HepG2 (cell line): ENCODE results near the gene TSNAX. TPM values are rescaled to one million over a fixed set of nuclear protein-coding genes. Genes with fewer than 3 reads are reported as not detected.

Source experiments
- ATAC-seq: fragments of 200-7000 bp; cut with Tn5 transposase; 3 replicates; pipeline ENCODE4 v1.9.1; 2020; ENCODE audit warnings: mild to moderate bottlenecking, moderate library complexity
- BruUV-seq: library from RNA; stranded (reverse); fragments of 400-500 nt; replicated peaks from 2 replicates; lab custom pipeline; 2021; lab: Mats Ljungman, UMichigan
- CTCF ChIA-PET: fragments of 300-600 bp; formaldehyde crosslinking; extraction: SDS; loops from one replicate; lab custom pipeline; 2021; ENCODE audit warnings: low total read pairs, inconsistent platforms, low intra/inter-chr PET ratio; lab: Yijun Ruan, JAX
- POLR2A ChIA-PET: fragments of 350-600 bp; sonication (Branson Sonifier 250); formaldehyde crosslinking; loops from one replicate; lab custom pipeline; 2020; ENCODE audit warnings: antibody characterized with exemption, inconsistent platforms; lab: Yijun Ruan, JAX
- DNase-seq: peaks from one replicate; pipeline ENCODE4 v3.0.0-alpha.2; 2015; ENCODE audit warnings: low spot score
- FAIRE-seq: peaks from 3 replicates; lab custom pipeline; 2011; peaks lifted over from hg19 to GRCh38; lab: Jason Lieb, UNC
- H2AFZ ChIP-seq: one replicate; pipeline ENCODE4 v1.6.1; 2011; ENCODE audit warnings: low read length, inconsistent platforms
- H3K27ac ChIP-seq: fragments of 300-600 bp; 3 replicates; pipeline ENCODE4 v1.8.0; 2011; ENCODE audit warnings: mixed run types, mild to moderate bottlenecking, mixed read lengths, low read length, inconsistent platforms; ENCODE audit not compliant: insufficient read depth; ENCODE audit errors: extremely low read length
- H3K27me3 ChIP-seq, 2 experiments: fragments of 200-600 bp in 1 of 2; 2 replicates in 1 of 2; 3 replicates in 1 of 2; pipeline versions ENCODE4 v1.6.0 to v1.8.0; 2011; ENCODE audit warnings: low read length in 2 of 2, mild to moderate bottlenecking in 2 of 2, moderate library complexity in 2 of 2, inconsistent platforms in 1 of 2; ENCODE audit not compliant: insufficient read depth in 2 of 2, control insufficient read depth in 1 of 2
- H3K36me3 ChIP-seq, 2 experiments: fragments of 200-600 bp in 1 of 2; replicated peaks in 1 of 2; 2 replicates in 1 of 2; 3 replicates in 1 of 2; pipeline versions ENCODE4 v1.5.1 to v1.8.0; 2011; ENCODE audit warnings: low read length in 2 of 2, inconsistent platforms in 1 of 2; ENCODE audit not compliant: insufficient read depth in 2 of 2, control insufficient read depth in 1 of 2
- H3K4me1 ChIP-seq: 2 replicates; pipeline ENCODE4 v1.5.1; 2012; ENCODE audit warnings: low read length, inconsistent platforms; ENCODE audit not compliant: insufficient read depth
- H3K4me2 ChIP-seq: 2 replicates; pipeline ENCODE4 v1.6.0; 2011; ENCODE audit warnings: low read depth, low read length, inconsistent platforms
- H3K4me3 ChIP-seq, 3 experiments: fragments of 200-600 bp in 1 of 3; sonication (generic), shearing (Covaris generic) in 1 of 3; replicated peaks in 1 of 3; 2 replicates each; pipeline ENCODE4 v1.5.1; 2011 to 2016; ENCODE audit warnings: low read length in 3 of 3, inconsistent platforms in 2 of 3, low read depth in 2 of 3, mild to moderate bottlenecking in 2 of 3, control low read depth in 1 of 3, mixed read lengths in 1 of 3; ENCODE audit not compliant: insufficient read depth in 1 of 3
- H3K79me2 ChIP-seq: one replicate; pipeline ENCODE4 v1.6.1; 2011; ENCODE audit warnings: low read length, inconsistent platforms; ENCODE audit not compliant: insufficient read depth
- H3K9ac ChIP-seq: 2 replicates; pipeline ENCODE4 v1.6.0; 2011; ENCODE audit warnings: mild to moderate bottlenecking, low read depth, low read length, inconsistent platforms; ENCODE audit not compliant: insufficient read depth
- H3K9me3 ChIP-seq: 2 replicates; pipeline ENCODE4 v1.5.1; 2012; ENCODE audit warnings: mild to moderate bottlenecking, low read length
- H4K20me1 ChIP-seq: 2 replicates; pipeline ENCODE4 v1.6.0; 2011; ENCODE audit warnings: inconsistent platforms, mild to moderate bottlenecking, low read length, moderate library complexity; ENCODE audit not compliant: insufficient read depth
- ZNF879 ChIP-seq: sonication (generic); formaldehyde crosslinking; IDR thresholded peaks from 2 replicates; pipeline ENCODE4 v1.8.1; 2023; ENCODE audit warnings: missing genetic modification reagents
- WGBS: methylation state at CpG from one replicate; pipeline ENCODE4 v1.1.6; 2017; ENCODE audit warnings: low lambda C conversion rate; 5-methylcytosine and 5-hydroxymethylcytosine counted together
- in situ Hi-C: cut with HindIII; loops from 2 replicates; pipeline ENCODE4 v1.10.0; 2017; ENCODE audit warnings: low pct_unique_long_range_greater_than_20kb; ENCODE audit not compliant: extremely low pct_ligation_motif_present
- intact Hi-C: fragments of 100-400 bp; cut with micrococcal nuclease; formaldehyde crosslinking; loops from one replicate; pipeline ENCODE4 v1.10.0; 2022; ENCODE audit not compliant: unreplicated experiment
- polyA plus RNA-seq, 8 experiments: library from polyadenylated mRNA; depleted of rRNA in 3 of 8; stranded (reverse) in 7 of 8; unstranded in 1 of 8; fragments of >200 nt; fragmentation: Illumina TruSeq in 4 of 8; extraction: Trizol in 4 of 8; gene quantifications; 2 replicates each; pipeline versions ENCODE4 v1.2.1 to v1.2.3, GENCODE V29; 2011 to 2016; ENCODE audit warnings: low read depth in 4 of 8, missing spikeins in 1 of 8, mixed read lengths in 1 of 8; ENCODE audit not compliant: insufficient read depth in 1 of 8
- total RNA-seq, 5 experiments: library from RNA; depleted of rRNA; stranded (reverse); fragments of >200 nt; fragmentation: Illumina TruSeq; extraction: Trizol; gene quantifications; 2 replicates each; pipeline ENCODE4 v1.2.3, GENCODE V29; 2016; ENCODE audit warnings: low read depth in 1 of 5
- TF ChIP-seq, protein P1 (sequence below): sonication (generic); formaldehyde crosslinking; IDR thresholded peaks from 2 replicates; pipeline ENCODE4 v1.4.0; 2020; ENCODE audit warnings: low read depth, mild to moderate bottlenecking, missing genetic modification reagents
- TF ChIP-seq, protein P2 (sequence below), 2 experiments: sonication (generic) in 1 of 2; formaldehyde crosslinking in 1 of 2; IDR thresholded peaks; 2 replicates each; pipeline versions ENCODE4 v1.6.1 to v1.9.0; 2014 to 2022; ENCODE audit warnings: antibody characterized with exemption in 1 of 2, borderline replicate concordance in 1 of 2, inconsistent platforms in 1 of 2, low read depth in 1 of 2, missing genetic modification reagents in 1 of 2
- TF ChIP-seq, protein P3 (sequence below): sonication (generic); formaldehyde crosslinking; IDR thresholded peaks from 2 replicates; pipeline ENCODE4 v1.8.1; 2023; ENCODE audit warnings: missing genetic modification reagents, mild to moderate bottlenecking, borderline replicate concordance

TSNAX gene
- total and polyA plus RNA-seq, 2 of the 13 experiments (the other 11 are each of a cell fraction or from before 2014, with no cell fraction given) = 13.2 to 46.2 TPM

DNA sequence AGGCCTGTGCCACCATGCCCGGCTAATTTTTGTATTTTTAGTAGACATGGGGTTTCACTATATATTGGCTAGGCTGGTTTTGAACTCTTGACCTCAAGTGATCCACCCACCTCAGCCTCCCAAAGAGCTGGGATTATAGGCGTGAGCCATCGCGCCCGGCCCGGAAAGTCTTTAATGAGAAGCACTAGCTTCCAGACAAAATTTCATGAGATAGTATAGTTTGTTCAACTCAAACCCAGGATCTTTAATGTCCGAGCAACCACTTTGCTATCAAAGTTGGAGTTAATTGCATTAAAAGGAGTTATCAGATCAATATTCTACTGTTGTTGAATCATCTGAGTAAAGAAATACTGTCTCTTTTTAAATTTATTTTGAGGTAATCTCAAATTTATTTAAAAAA is 4.8 kb downstream of the TSNAX start:
- ATAC-seq = no peak
- intact Hi-C loops (no loop called here), in situ Hi-C loops (loop anchor here (10.0 kb wide), 1 partner anchor 108 kb away; the partner anchor contains the start of gene EGLN1)
- no peaks in the 10 kb centered on the region for H3K27me3 ChIP-seq
- no peaks in the 10 kb centered on the region for H3K9me3 ChIP-seq
- DNase-seq = no peak
- over 99% methylated on average over 7 of the region's 7 CpGs for WGBS
- TF ChIP-seq, protein P1, sequence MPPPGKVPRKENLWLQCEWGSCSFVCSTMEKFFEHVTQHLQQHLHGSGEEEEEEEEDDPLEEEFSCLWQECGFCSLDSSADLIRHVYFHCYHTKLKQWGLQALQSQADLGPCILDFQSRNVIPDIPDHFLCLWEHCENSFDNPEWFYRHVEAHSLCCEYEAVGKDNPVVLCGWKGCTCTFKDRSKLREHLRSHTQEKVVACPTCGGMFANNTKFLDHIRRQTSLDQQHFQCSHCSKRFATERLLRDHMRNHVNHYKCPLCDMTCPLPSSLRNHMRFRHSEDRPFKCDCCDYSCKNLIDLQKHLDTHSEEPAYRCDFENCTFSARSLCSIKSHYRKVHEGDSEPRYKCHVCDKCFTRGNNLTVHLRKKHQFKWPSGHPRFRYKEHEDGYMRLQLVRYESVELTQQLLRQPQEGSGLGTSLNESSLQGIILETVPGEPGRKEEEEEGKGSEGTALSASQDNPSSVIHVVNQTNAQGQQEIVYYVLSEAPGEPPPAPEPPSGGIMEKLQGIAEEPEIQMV = no peak
- TF ChIP-seq ZNF879 (CRISPR knock-in tag) = no peak
- TF ChIP-seq, protein P2, sequence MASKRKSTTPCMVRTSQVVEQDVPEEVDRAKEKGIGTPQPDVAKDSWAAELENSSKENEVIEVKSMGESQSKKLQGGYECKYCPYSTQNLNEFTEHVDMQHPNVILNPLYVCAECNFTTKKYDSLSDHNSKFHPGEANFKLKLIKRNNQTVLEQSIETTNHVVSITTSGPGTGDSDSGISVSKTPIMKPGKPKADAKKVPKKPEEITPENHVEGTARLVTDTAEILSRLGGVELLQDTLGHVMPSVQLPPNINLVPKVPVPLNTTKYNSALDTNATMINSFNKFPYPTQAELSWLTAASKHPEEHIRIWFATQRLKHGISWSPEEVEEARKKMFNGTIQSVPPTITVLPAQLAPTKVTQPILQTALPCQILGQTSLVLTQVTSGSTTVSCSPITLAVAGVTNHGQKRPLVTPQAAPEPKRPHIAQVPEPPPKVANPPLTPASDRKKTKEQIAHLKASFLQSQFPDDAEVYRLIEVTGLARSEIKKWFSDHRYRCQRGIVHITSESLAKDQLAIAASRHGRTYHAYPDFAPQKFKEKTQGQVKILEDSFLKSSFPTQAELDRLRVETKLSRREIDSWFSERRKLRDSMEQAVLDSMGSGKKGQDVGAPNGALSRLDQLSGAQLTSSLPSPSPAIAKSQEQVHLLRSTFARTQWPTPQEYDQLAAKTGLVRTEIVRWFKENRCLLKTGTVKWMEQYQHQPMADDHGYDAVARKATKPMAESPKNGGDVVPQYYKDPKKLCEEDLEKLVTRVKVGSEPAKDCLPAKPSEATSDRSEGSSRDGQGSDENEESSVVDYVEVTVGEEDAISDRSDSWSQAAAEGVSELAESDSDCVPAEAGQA (IDR thresholded peaks at IDR 0.05; ENCODE audit: low read depth) = no peak
- TF ChIP-seq, protein P2 (CRISPR knock-in tag; IDR thresholded peaks at IDR 0.05; ENCODE audit: borderline replicate concordance) = no peak
- TF ChIP-seq, protein P3, sequence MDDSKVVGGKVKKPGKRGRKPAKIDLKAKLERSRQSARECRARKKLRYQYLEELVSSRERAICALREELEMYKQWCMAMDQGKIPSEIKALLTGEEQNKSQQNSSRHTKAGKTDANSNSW (CRISPR knock-in tag) = no peak
- no peak overlapping the region for H3K4me3 ChIP-seq
- FAIRE-seq = no peak
- H3K79me2 ChIP-seq = peaks cover 58% of the 10 kb centered on the region
- H3K36me3 ChIP-seq = peaks cover 4 to 41% of the 10 kb centered on the region in 2 experiments
- H3K4me2 ChIP-seq = no peak overlapping the region
- BruUV-seq = no TSS peak
- peaks cover 31% of the 10 kb centered on the region for H3K4me1 ChIP-seq
- H3K27ac ChIP-seq = no peak overlapping the region
- H2AFZ ChIP-seq = no peak overlapping the region
- no peak overlapping the region for H3K9ac ChIP-seq
- H4K20me1 ChIP-seq = peaks cover 2% of the 10 kb centered on the region; the same call in 1 of the 2 replicates
- CTCF ChIA-PET = no interaction called here
- POLR2A ChIA-PET = interaction anchor here (0.5 kb wide), 1 partner anchor 70 kb away, joined by 3 read pairs; no protein-coding TSS in a partner anchor
